Femur (tissue), 1 donor: ENCODE data around the gene CEP78.

Experiments
- DNase-seq: peaks from one replicate; pipeline ENCODE4 v3.0.0-alpha.2; 2017

CEP78 gene

DNA sequence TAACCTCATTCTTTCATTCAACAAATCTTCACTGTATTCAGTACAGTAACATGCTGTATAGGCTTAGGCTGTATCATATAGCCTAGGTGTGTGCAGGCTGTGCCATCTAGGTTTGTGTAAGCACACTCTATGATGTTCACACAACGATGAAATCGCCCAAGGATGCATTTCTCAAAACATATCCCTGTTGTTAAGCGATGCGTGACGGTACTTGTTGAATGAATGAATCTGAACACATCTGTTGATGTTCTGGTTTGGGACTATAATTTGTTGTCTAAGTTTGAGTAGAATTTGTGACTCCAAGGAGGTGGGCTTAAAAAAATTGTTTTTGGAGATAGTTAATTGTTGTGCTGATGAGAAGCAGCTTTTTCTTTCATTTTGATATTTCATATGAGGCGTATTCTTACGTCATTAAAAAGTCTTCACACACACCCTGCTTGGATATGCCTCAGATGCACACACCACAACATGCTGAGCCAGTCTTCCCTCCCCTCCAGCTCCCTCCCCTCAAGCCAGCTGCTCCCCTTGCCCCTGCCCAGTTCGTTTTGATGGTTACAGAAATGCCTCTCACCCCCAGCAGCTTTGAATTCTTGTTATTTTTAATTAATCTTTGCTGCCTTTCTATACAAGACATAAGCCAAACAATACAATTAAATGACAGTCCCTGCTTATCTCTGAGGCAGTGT lies 55.5 kb downstream of the CEP78 start:
- no peak for DNase-seq

DNA sequence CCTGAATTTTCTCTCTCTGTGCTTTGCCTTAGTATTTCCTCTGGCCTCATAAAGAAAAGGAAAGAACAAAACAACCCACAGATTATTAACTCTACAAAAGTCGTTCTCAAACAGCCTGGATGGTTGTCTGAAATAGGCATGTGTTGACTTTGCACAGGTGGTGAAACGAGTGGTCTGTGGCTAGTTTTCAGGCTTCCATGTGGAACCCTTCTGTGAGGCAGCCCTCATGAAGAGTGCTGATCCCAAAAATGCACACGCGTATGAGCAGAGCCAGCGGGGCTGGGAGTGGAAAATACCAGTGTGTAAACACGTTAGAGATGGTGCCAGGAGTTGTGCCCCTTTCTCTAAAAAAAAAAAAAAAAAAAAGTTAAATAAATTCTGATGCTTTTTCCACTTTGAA lies 56.2 kb downstream of the CEP78 start:
- DNase-seq: no peak

DNA sequence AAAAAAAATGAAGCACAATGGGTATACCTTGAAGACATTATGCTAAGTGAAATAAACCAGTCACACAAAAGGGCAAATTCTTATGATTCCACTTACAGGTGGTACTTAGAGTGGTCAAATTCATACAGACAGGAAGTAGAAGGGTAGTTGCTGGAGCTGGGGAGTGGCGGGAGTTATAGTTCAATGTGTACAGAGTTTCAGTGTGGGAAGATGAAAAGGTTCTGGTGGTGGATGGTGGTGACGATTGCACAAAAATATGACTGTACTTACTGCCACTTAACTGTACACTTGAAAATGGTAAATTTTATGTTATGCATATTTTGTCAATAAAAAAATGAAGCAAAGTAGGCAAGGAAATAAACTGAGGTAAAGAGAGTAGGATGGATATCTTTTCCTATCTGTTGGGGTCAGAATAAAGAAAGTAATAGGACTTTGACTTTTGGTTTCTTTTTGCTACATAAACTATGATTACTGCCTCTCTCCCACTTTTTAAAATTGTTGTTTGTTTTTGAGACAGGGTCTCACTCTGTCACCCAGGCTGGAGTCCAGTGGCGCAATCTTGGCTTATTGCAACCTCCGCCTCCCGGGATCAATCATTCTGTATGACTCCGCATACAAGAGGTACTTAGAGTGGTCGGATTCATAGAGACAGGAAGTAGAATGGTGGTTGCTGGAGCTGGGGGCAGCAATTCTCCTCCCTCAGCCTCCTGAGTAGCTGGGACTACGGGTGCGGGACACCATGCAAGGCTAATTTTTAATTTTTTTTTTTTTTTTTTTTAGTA lies 57.0 kb downstream of the CEP78 start:
- no peak for DNase-seq

DNA sequence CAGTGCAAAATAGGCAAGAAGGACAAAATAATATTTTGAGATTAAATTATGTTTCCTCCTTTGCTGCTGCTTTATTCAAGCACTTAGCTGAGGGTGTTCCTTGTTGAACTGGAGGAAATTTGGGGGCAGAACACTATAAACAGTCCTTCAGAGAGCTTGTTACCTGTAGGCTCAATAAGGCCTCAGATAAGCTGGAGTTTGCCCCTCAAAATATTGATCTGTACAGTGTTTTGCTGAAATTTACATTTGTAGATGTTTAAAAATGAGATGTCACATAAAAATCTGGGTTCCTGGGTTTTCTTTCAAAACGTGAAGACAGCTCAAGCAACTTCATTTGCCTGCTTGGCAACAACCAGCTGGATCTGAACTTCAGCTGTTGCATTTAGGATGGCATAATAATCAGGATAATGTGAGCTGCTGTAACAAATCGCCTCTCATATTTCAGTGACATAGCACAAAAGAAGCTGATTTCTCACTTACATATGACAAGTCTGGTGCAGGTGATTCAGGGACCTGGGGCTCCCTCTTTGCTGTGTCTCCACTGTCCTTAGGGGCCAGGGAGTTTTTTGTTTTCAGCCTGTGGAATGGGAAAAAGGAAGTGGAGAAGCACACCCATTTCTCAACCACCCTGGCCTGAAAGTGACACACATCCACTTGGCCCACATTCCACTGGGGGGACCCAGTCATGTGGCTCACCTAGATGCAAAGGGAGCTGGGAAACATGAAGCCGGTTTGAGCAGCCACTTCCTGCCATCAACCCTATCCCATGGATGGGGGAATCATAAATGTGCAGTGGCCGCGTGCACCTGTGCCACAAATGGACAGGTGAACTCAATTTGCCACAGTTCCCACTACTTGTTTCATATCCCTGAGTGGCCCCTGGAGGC lies 58.7 kb downstream of the CEP78 start:
- no peak for DNase-seq

DNA sequence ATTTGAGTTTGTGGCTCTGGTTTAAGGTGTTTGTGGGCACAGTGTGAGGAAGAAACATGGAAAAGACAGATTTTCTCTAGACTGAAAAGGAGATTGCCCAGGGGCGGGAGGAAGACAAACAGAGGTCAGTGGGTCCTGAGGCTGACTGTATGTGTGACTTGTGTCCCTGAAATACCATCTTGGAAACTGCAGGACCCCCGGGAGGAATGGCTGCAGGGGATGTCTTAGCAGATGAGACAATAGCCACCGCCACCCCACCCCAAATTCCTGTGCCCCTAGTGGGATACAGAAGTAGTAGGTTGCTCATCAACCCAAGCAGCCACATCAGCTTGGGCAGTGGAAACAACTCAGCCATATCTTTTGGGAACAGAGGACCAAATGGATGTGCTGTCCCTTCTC lies 59.3 kb downstream of the CEP78 start:
- DNase-seq: no peak

DNA sequence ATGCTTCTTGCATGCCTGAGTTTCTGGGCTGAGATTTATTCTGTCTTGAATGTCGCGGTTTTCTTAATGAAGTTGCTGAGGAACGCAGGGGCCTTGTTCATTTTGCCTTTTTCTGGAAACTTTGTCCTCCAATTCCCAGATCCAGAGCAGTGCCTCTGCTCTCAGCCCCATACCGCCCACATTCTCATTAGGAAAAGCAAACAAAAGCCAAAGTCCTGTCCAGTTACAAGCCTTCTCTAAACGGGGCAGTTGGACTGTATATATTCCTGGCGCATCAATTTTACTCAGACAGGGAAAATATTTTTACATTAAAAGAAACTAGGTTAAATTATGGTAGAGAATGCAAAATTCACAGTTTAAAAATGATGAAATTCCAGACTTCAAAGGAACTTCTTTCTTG lies 59.9 kb downstream of the CEP78 start:
- DNase-seq: no peak

DNA sequence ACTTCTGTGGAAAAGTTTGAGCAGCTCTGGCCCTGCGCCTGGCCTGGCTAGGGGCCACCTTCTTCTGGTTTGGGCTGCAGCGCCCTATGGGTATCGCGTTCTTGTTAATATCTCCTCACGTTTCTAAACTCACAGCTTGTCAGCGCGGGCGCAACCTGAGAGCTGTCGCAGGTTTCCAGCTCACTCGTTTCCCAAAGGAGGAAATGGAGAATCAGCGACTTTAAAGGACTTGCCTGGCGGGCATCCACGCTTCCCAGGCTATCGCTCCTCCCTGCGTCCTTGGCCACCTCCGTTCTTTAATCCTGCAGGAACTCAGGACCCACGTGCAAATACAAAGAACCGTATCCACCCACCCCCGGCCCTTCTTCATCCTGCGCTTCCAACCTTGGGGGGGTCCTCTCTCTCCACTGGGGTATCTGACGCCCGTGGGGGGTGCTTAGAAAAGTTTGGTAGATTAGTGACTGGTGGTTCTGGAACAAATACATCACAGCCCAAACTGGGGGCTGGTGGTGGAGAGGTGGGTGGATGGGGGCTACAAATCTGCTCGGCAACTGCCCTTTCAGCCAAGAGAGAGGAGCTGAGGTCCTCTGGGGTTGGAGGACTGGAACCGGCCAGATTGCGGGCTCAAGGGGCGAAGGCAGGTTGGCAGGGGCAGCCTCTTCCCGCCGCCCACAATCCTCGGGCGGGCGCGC lies 60.5 kb downstream of the CEP78 start:
- DNase-seq: peak; percentile 80

DNA sequence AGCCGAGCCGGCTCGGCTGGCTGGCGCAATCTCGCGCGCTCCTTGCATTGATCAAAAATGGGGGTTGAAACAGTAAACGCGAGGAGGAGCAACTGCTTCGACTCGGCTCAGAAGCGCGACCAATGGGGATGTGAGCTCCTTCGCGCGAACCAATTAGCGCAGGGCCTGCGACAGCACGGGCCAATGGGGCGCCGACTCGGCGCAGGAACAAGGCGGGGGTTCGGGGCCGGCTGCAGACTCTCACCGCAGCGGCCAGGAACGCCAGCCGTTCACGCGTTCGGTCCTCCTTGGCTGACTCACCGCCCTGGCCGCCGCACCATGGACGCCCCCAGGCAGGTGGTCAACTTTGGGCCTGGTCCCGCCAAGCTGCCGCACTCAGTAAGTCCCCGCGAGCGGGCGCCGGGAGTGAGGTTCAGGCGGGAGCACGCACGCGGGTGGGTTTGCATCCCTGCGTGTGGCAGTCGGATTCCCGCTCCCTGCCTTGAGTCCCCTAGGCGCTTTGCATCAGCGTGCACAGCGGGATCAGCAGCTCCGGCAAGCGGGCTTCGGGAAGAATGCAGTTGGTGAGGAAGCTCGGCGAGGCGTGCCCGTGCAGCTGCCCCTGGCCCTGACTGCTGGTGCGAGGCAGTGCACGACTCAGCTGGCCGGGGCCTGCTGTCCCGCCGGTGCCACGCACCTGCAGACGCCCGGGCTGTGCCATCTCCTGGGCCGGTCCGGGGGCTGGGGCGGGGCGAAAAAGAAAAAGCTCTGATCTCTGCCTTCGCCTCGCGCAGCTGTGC lies 61.2 kb downstream of the CEP78 start, which contains the start of gene PSAT1:
TSS of gene PSAT1 (plus strand) at position 233 of the 779 bp plus-strand sequence. CDS start at position 319, 86 bp downstream.
- peak; percentile 95 for DNase-seq

DNA sequence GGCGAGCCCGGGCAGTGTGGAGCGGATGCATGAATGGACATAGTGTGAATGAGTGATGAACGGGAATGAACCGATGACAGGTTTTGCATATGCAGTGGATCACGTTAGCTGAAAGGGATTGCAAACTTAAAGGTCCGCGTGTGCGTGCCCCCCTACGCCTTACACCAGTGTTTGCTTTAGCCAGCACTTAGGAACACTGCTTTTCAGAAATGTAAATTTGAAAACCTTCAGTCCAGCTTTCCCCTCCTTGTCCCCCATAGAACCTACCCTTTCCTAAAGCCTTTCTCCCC lies 61.7 kb downstream of the CEP78 start:
- no peak for DNase-seq

DNA sequence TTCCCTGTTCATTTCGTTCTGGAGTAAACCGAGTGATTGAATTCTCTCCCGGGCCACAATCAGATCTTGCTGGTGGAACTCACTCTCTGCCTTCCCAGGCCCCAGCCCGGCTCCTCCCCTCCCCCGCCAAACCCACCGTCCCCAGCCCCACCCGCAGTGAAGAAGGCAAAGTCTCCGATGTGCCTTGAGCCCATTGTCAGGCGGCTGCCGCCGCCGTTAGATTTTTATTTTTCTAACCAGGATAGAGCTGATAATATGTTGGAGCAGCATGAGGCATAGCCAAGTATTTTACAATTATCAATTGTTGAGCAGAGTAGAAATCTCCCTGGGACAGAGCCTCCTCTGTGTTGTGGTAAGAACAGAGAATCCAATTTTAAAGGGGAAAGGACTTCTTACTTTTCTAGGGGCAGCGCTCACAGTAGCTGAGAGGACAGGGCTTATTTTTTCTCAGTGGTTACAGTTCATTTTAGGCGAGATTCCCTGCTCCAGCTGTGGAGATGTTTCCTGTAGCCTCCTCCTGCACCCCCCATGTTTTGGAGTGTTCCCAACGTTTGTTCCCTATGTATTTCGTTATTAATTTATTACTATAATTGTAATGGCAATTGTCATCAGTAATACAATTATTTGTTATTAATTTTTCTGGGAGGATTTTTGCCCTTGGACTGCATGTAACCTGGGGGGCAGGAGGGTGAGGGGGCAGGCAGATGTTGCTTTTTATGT lies 62.3 kb downstream of the CEP78 start:
- DNase-seq: no peak

DNA sequence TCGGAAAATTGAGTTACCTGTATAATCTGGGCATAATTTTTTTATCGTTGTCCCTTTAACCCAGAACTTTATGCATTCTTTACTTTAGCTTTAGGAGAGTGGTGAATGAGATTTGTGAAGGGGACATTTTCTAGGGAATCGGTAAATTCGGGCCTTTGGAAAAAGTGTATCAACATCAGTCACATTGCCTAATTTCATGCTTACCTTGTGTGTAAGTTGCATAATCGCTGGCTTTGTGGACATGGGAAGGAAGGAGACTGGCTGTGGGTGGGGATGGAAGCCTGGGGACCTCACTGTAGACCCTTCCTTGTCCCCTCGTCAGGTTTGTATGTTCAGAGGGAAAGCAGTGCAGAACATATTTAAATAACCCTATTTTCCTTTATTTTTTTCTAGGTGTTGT lies 64.3 kb downstream of the CEP78 start:
- no peak for DNase-seq

DNA sequence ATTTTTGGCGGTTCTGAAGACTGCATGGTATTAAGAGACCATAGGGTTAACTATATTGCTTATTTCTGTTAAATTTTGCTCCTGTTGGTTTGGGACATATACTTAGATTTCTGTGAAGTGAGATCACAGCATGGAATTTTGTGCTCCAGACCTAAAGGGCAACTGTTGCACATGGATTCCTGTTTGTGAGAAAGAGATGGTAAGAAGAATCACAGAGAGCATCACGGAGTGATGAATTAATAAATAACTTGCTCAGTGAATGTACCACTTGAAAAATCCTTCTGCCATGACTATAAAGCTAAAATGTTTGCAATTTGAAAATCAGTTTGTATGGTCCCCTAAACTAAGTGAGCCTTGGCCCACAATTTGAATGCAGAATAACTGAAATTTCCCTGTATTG lies 65.6 kb downstream of the CEP78 start:
- DNase-seq: no peak

DNA sequence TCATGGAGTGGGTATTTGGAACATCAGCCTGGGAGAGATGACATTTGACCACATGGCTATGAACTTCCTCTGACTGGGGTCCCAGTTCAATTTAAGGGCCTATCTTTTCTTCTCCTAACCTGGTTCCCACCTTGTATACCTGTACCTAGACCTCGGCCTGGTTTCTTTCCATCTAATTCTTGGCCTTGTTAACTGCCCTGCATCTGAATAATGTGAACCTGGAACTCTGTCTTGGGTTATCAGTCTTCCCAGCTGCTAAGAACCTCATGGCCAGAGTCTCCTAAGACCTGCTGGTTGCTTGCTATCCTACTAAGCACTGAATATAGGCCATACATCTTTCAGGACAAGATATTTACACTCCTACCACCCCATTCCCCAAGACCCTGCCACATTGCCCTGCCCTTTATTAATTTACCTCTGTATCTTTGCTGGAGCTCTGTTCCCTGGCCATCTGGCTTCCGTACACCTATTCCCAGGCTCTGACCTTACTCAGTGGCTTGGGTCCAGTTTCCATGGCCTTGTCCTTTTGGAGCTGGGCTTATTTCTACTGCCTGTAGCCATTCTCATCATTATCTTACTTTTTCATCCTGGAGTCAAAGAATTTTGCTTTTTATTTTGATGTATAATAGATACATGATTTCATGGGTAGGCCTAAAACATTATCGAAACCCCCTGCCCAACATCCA lies 67.6 kb downstream of the CEP78 start:
- DNase-seq: no peak

DNA sequence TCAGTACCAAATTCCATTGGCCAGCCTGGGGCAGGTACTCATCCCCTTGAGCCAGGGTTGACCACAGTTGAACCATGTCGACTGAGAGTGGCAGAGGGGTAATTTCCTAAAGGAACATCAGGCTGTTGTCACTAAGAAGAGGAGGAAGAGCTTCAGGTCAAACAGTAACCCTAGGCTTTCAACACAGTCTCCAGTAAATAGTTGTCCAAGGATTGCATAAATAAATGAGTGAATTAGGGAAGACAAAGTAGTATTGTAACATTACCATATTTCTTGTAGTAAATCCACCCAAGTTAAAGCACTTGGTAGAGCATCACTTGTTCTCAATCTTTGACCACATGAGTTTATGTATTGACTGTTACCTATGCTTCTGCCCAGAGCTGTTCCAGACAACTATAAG lies 68.5 kb downstream of the CEP78 start:
- no peak for DNase-seq

DNA sequence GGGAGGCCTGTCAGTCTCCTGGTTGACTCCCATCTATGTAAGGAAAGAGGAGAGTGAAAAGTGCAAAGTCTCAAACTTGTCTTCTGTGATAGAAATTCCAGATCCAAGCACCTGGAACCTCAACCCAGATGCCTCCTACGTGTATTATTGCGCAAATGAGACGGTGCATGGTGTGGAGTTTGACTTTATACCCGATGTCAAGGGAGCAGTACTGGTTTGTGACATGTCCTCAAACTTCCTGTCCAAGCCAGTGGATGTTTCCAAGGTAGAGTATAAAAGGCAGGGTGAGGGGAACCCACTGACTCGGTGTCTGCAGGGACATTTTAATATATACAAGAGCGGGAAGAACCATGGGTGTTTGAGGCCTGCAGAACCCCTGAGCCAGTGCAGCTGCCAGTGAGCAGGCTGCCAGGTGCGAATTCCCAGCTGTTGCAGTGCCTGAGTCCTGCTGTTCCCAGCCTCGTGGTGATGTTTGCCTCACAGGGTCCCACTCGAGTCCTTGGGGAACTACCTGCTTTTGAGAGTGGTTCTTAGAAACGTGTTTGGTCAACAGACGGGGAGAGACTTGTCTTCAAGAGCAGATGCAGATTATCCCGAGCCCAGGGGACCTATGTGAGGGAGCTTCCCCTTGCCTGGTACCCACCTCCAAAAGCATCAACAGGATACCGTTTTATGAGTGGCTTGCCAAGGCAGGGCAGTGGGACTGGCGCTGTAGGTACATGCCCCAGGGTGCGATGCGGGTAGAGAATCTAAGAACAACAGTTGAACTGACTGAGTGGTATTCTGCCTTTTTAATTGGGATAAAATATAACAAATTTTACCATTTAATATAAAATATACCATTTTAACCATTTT lies 70.6 kb downstream of the CEP78 start:
- no peak for DNase-seq

DNA sequence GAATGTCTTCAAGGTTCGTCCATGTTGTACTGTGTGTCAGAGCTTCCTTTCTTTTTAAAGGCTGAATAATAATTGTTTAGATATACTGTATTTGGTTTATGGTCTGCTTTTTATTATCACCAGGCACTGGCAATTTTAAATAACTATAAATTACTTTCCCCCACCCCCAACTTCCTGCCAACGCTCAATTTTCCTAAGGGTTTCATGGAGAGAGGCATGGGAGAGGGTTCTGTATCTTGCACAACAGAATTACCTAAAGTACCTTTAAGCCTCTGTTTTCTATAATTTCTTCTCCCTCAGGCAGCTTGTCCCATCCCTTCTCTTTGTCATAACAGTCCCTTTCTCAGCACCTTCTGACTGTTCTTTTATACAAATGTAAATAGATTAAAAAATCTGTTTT lies 71.5 kb downstream of the CEP78 start:
- no peak for DNase-seq

DNA sequence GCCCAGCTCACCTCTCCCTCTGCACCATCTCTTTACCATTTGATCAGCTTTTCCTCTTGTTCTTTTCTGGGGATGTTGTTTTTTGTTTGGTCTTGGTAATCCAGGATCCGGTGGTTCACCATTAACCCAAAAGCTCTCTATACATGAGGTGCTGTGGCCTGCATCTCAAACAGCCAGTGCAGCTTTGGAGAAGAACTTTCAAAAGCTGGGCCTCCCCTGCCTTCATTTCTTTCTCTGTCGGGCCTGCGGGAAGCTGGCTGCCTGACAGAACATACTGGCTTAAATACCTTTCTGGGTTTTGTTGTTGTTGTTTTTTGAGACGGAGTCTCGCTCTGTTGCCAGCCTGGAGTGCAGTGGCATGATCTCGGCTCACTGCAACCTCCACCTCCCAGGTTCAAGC lies 73.2 kb downstream of the CEP78 start:
- no peak for DNase-seq

DNA sequence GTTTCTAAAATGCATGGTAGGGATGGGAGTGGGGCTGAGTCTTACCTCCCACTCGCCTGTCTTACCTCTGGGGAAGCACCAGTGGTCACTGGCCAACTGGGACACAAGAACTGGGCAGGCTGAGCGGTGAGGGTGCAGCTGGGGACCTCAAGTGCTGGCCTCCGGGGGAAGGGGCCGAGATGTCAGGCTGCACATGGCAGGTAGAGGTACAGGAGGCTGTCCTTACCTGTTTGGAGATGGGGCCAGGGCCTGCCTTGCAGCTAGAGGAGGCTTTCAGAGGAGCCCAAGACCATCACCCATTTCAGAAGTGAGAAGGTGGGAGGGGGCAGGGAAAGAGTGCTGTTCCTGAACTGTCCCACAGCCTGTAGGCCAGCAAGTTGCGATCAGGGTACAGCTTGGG lies 75.2 kb downstream of the CEP78 start:
- DNase-seq: no peak

DNA sequence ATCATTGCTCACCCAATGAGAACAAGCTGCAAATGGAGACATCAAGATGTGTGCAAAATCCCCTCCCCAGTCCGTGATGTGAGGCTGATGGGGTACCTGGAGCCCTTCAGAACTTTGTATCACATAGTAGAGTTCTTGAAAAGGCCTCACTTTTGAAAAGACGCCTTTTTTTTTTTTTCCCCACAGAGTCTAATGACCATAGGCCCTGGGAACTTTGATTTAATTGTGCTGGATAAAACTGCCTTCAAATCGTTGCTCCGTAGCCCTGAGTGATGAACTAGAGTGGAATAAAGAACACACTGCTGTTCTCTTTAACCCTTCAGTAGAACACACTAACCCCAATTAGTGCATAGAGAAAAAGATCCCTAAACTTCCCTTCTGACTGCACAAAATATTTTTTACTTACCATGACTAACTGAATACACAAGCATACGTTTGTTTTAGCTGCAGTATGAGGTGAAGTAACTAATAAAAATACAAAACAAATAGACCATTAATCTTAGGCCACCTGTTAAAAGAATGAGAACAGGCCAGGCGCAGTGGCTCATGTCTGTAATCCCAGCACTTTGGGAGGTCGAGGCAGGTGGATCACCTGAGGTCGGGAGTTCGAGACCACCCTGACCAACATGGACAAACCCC lies 76.1 kb downstream of the CEP78 start:
- DNase-seq: no peak

DNA sequence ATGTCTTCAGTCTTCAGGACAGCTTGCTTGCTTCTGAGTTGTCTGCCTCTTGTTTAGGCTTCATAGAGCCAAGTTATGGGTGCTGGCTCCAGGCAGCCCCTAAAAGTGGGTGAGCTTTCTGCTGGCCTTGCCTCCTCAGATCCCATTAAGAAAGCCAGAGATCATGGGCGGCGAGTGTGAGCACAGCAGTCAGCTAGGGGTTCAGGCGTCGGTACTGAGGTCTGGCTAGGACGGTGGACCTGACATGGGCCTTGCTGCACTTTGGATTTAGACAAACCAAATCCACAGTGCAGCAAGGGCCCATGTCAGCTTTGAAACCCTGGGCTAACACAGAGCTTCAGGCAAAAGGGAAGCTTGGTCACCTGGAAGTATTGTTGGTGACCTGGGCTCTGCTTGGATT lies 78.7 kb downstream of the CEP78 start:
- DNase-seq: no peak
